Fibroblast of villous mesenchyme (primary cell): ENCODE measurements around the gene BARHL1. TPM values are rescaled to one million over a fixed set of nuclear protein-coding genes. Genes with fewer than 3 reads are reported as not detected.
A peak's percentile ranks its signal among the peaks of the same experiment; 100 is the strongest.

Source experiments
- DNase-seq: peaks from one replicate; pipeline ENCODE4 v3.0.0-alpha.2; 2010; ENCODE audit warnings: low read depth
- H3K4me3 ChIP-seq: 2 replicates; pipeline ENCODE4 v1.5.1; 2011; ENCODE audit warnings: low read depth, mild to moderate bottlenecking, low read length
- total RNA-seq: library from RNA; depleted of rRNA; stranded (reverse); fragments of >200 nt; gene quantifications from 2 replicates; pipeline ENCODE4 v1.2.3, GENCODE V29; 2012
- TF ChIP-seq, protein P1 (sequence below): IDR thresholded peaks from 2 replicates; pipeline ENCODE4 v1.5.1; 2012; ENCODE audit warnings: low read depth, mild to moderate bottlenecking, low read length; ENCODE audit not compliant: insufficient read depth

The BARHL1 gene
- total RNA-seq, 1 donor: not detected

- no peak for DNase-seq
- TF ChIP-seq, protein P1, sequence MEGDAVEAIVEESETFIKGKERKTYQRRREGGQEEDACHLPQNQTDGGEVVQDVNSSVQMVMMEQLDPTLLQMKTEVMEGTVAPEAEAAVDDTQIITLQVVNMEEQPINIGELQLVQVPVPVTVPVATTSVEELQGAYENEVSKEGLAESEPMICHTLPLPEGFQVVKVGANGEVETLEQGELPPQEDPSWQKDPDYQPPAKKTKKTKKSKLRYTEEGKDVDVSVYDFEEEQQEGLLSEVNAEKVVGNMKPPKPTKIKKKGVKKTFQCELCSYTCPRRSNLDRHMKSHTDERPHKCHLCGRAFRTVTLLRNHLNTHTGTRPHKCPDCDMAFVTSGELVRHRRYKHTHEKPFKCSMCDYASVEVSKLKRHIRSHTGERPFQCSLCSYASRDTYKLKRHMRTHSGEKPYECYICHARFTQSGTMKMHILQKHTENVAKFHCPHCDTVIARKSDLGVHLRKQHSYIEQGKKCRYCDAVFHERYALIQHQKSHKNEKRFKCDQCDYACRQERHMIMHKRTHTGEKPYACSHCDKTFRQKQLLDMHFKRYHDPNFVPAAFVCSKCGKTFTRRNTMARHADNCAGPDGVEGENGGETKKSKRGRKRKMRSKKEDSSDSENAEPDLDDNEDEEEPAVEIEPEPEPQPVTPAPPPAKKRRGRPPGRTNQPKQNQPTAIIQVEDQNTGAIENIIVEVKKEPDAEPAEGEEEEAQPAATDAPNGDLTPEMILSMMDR: no peak
- H3K4me3 ChIP-seq: no peak overlapping the region
Measured at GRCh38 chr9:132541870-132542830, 40.3 kb upstream of the BARHL1 start.

DNA sequence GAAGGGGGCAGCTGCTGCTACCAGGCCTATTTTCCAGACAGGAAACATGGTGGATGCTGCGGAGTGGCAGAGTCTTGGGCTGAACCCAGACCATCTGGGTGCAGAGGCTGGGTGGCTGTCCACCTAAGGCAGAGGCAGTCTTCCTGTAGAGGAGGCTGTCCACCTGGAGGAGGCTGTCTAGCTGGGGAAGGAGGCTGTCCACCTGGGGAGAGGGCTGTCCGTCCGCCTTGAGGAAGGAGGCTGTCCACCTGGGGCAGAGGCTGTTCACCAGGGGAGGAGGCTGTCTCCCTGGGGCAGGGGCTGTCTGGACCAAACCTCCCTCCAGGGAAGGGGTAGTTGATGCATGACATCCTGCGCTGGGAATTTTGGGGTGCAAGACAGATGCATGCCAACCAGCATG lies 39.2 kb upstream of the BARHL1 start:
- DNase-seq: no peak
- TF ChIP-seq, protein P1: no peak
- H3K4me3 ChIP-seq: no peak overlapping the region

DNA sequence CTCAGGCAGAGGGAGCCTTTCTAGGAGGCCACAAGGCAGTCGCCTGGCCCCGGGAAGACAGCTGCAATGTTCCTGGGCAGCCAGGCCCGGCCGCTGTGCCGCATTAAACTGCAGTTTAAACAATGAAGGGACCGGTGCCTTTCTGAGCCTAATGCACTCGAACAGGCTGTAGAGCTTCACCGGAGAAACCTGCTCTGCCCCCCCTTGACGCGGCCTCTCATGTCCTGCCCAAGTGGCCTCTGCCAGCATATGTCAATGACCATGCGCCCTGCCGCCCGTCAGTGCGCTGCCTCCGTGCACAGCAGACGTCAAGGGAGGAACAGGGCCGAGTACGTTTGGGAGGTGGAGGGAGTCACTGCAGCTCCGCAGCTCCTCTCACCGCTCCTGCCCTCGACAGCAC lies 38.4 kb upstream of the BARHL1 start:
- no peak overlapping the region for H3K4me3 ChIP-seq
- TF ChIP-seq, protein P1: no peak
- no peak for DNase-seq

GRCh38 chr9:132545578-132545977 lies 36.8 kb upstream of the BARHL1 start:
- no peak overlapping the region for H3K4me3 ChIP-seq
- TF ChIP-seq, protein P1: no peak
- no peak for DNase-seq

- peak; percentile 12 for DNase-seq
- peak overlapping the region; percentile 23 for H3K4me3 ChIP-seq
- TF ChIP-seq, protein P1: peak; percentile 43
Measured at GRCh38 chr9:132546148-132547051, 36.0 kb upstream of the BARHL1 start.

GRCh38 chr9:132547052-132547431 lies 35.4 kb upstream of the BARHL1 start:
- H3K4me3 ChIP-seq: no peak overlapping the region
- DNase-seq: no peak
- TF ChIP-seq, protein P1: no peak
